Ectodermal cell (in vitro differentiated cells): Measurements from ENCODE around the gene MYOF.
"Not testable (repeated sequence)": the region's sequence is repeated elsewhere in the genome, so short reads cannot be mapped to it uniquely, and the experiment has no call there.

Experiments used
- H3K27ac ChIP-seq: 2 replicates; pipeline ENCODE4 v1.7.0; 2013; ENCODE audit warnings: mild to moderate bottlenecking, low read depth, low read length; ENCODE audit not compliant: insufficient read depth, poor library complexity, severe bottlenecking
- H3K27me3 ChIP-seq: 2 replicates; pipeline ENCODE4 v1.7.0; 2013; ENCODE audit warnings: mild to moderate bottlenecking, low read length; ENCODE audit not compliant: insufficient read depth, control insufficient read depth, poor library complexity, severe bottlenecking
- H3K36me3 ChIP-seq: one replicate; pipeline ENCODE4 v1.7.0; 2013; ENCODE audit warnings: low read length; ENCODE audit not compliant: control insufficient read depth, insufficient read depth
- H3K4me1 ChIP-seq: one replicate; pipeline ENCODE4 v1.7.0; 2013; ENCODE audit warnings: low read length; ENCODE audit not compliant: control insufficient read depth, insufficient read depth
- H3K4me3 ChIP-seq: 2 replicates; pipeline ENCODE4 v1.7.0; 2013; ENCODE audit warnings: low read depth, low read length, control low read depth; ENCODE audit not compliant: insufficient read depth
- H3K9me3 ChIP-seq: 2 replicates; pipeline ENCODE4 v1.7.0; 2013; ENCODE audit warnings: mild to moderate bottlenecking, low read length, moderate library complexity; ENCODE audit not compliant: control insufficient read depth
- WGBS, 2 experiments: methylation state at CpG; one replicate each; pipeline ENCODE4 v1.1.7; 2013; ENCODE audit warnings: missing lambda C conversion rate in 2 of 2; 5-methylcytosine and 5-hydroxymethylcytosine counted together

MYOF gene

GRCh38 chr10:93443481-93443880 is 38.7 kb downstream of the MYOF start:
- H3K9me3 ChIP-seq = no peaks in the 10 kb centered on the region
- H3K36me3 ChIP-seq = no peaks in the 10 kb centered on the region
- no peaks in the 10 kb centered on the region for H3K27me3 ChIP-seq
- peaks cover 21% of the 10 kb centered on the region for H3K4me1 ChIP-seq
- no peak overlapping the region for H3K27ac ChIP-seq
- no peak overlapping the region for H3K4me3 ChIP-seq
- 89% methylated on average over 1 of the region's 1 CpG; no CpG with 5 or more reads in 1 of the 2 experiments for WGBS, 2 experiments

DNA sequence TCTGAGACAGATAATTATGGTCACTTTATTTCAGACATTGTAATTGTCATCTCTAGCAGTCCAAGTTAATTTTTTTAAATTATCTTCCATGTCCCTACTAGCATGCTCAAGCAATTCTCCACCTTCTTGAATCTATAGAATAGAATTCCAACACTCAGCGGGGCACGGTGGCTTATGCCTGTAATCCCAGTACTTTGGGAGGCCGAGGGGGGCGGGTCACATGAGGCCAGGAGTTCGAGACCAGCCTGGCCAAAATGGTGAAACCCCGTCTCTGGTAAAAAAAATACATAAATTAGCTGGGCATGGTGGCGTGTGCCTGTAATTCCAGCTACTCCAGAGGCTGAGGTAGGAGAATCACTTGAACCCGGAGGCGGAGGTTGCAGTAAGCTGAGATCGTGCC is 39.4 kb downstream of the MYOF start:
- not testable (repeated sequence) for H3K27ac ChIP-seq, H3K36me3 ChIP-seq, H3K4me3 ChIP-seq, H3K27me3 ChIP-seq, H3K9me3 ChIP-seq
- 87 to 88% methylated on average over 10 of the region's 10 CpGs for WGBS, 2 experiments
- peaks cover 27% of the 10 kb centered on the region for H3K4me1 ChIP-seq

GRCh38 chr10:93440591-93441091 is 41.5 kb downstream of the MYOF start:
- Histone ChIP-seq H3K36me3 (no peaks in the 10 kb centered on the region), H3K4me1 (peaks cover 38% of the 10 kb centered on the region), H3K9me3 (no peaks in the 10 kb centered on the region), H3K27me3 (no peaks in the 10 kb centered on the region), H3K4me3 (no peak overlapping the region), H3K27ac (no peak overlapping the region)
- 82 to 86% methylated on average over 2 of the region's 2 CpGs for WGBS, 2 experiments

- Histone ChIP-seq H3K9me3 (no peaks in the 10 kb centered on the region), H3K27ac (no peak overlapping the region), H3K36me3 (no peaks in the 10 kb centered on the region), H3K4me3 (peak overlapping the region; percentile 13), H3K27me3 (no peaks in the 10 kb centered on the region), H3K4me1 (peaks cover 33% of the 10 kb centered on the region)
- 11 to 12% methylated on average over 16 of the region's 16 CpGs for whole genome bisulfite sequencing, 2 experiments
Observed at GRCh38 chr10:93438613-93439253, 43.4 kb downstream of the MYOF start.

GRCh38 chr10:93437946-93438612 is 44.1 kb downstream of the MYOF start:
- H3K4me3 ChIP-seq = no peak overlapping the region
- H3K9me3 ChIP-seq = no peaks in the 10 kb centered on the region
- no peaks in the 10 kb centered on the region for H3K36me3 ChIP-seq
- no peak overlapping the region for H3K27ac ChIP-seq
- WGBS, 2 experiments = 47 to 50% methylated on average over 19 of the region's 19 CpGs
- no peaks in the 10 kb centered on the region for H3K27me3 ChIP-seq
- peaks cover 33% of the 10 kb centered on the region for H3K4me1 ChIP-seq

DNA sequence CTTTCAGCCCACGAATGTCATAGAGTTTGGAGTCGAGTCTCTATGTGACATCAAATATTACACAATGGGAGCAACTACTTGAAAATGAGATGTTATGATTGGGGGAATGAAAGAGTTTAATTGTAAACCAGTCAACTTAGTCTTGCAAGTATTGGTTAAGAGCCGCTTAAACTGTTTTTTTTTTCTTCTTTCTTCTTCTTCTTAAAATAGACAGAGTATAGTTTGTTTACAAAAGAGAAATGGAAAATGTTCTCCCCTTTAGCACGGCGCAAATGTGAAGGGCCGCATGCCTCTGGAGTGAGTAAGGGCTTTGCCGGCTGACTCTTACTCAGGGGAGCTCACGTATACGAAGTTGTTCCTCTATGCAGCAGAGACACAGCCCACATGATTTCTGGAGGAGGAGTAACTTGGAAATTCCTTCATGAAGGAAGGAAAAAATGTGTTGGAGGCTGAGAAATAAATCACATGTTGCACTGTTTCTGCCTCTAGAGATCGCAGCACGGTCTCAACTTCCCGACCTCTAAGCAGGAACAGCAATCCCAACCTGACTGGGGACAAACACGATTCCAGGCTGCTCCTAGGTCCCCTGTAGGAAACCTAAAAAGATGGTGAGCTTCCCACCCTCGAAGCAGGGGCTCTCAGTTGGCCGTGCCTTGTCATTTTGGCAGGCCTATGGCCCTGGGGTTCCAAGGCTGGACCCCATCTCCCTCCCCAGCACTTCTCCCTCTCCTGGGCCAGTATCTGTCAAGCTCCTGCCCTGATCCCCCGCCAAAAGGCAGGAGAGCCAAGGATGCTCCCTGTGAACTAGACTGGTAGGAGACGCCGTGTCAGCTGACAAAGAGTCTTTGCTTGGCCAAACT is 44.8 kb downstream of the MYOF start:
- no peaks in the 10 kb centered on the region for H3K9me3 ChIP-seq
- H3K36me3 ChIP-seq = no peaks in the 10 kb centered on the region
- no peak overlapping the region for H3K4me3 ChIP-seq
- H3K27ac ChIP-seq = peak overlapping the region; percentile 89
- WGBS, 2 experiments = 39 to 40% methylated on average over 17 to 18 of the region's 18 CpGs
- H3K27me3 ChIP-seq = no peaks in the 10 kb centered on the region
- H3K4me1 ChIP-seq = peaks cover 33% of the 10 kb centered on the region

DNA sequence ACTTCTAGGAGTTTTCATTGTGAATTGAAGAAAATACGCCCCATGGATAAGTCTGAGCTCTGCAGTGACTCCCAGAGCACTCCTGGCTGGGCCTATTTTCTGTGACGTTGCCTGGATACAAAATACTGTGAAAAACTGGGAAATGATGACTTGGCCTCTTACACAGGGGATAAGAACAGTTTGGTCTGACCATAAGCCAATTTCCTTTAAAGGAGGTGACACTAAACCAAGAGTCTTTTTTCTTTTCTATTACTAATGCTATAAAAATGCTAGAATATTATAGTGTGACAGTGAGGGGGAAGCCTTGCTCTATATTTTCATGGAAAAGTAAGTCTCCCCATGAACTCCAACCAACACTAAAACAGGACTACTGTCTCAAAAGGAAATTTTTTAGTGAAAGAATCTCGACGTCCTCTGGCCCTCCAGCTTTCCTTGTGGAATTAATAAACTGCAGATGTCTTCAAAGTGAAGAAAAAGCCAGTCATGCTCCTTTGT is 45.5 kb downstream of the MYOF start:
- Histone ChIP-seq H3K9me3 (no peaks in the 10 kb centered on the region), H3K4me1 (peaks cover 33% of the 10 kb centered on the region), H3K4me3 (no peak overlapping the region), H3K36me3 (no peaks in the 10 kb centered on the region), H3K27ac (peak overlapping the region; percentile 89), H3K27me3 (no peaks in the 10 kb centered on the region)
- 44 to 52% methylated on average over 4 of the region's 4 CpGs for WGBS, 2 experiments

DNA sequence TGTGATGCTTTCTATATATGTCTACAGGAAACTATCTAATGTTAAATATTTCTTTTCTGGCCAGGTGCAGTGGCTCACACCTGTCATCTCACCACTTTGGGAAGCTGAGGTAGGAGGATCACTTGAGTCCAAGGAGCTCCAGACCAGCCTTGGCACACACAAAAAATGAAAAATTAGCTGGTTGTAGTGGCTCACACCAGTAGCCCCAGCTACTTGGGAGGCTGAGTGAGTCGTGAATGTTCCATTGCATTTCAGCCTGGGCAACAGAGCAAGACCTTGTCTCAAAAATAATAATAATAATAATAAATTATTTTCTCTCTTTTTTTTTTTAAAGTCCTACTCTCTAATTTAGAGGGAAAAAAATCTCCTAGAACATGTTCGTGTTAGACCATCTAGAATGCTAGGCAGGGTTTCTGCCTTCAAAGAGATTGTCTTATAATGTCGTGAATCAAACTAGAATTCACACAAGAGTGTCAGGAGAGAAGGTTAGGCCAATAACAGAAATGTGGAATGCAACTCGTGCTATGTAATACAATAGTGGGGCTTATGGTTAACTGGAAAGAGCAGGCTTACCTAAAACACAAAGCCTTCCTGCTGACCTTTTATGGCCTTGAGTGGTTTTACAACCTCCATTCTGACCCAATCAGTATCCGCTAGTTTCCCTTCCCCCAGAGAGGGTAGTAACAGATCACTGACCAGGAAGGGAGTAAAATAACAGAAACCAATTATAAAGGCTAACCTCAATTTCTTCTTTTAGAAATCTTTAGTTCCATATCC is 46.3 kb downstream of the MYOF start:
- Histone ChIP-seq H3K4me1 (peaks cover 33% of the 10 kb centered on the region), H3K27me3 (no peaks in the 10 kb centered on the region), H3K27ac (peak overlapping the region; percentile 89), H3K36me3 (no peaks in the 10 kb centered on the region), H3K9me3 (no peaks in the 10 kb centered on the region), H3K4me3 (no peak overlapping the region)
- 30 to 39% methylated on average over 5 of the region's 5 CpGs for WGBS, 2 experiments

GRCh38 chr10:93434991-93435491 is 47.1 kb downstream of the MYOF start:
- Histone ChIP-seq H3K36me3 (no peaks in the 10 kb centered on the region), H3K4me1 (peaks cover 33% of the 10 kb centered on the region), H3K27ac (peak overlapping the region; percentile 44), H3K27me3 (no peaks in the 10 kb centered on the region), H3K9me3 (no peaks in the 10 kb centered on the region), H3K4me3 (no peak overlapping the region)
- WGBS, 2 experiments = 93% methylated on average over 6 of the region's 6 CpGs
